Prostate gland (tissue), 2 donors: ENCODE measurements around the gene AK4. TPM values are rescaled to one million over a fixed set of nuclear protein-coding genes. Genes with fewer than 3 reads are reported as not detected.

Source experiments
- DNase-seq: peaks from one replicate; pipeline ENCODE4 v3.0.0-alpha.2; 2019; ENCODE audit warnings: low spot score
- H3K27ac ChIP-seq, 2 donors: fragments of 200-600 bp; sonication (generic); 2 replicates each; pipeline ENCODE4 v1.5.1; 2017 to 2019
- H3K27me3 ChIP-seq: fragments of 200-600 bp; sonication (generic); replicated peaks from 2 replicates; pipeline ENCODE4 v1.5.1; 2019; ENCODE audit not compliant: insufficient read depth
- H3K36me3 ChIP-seq, 2 donors: fragments of 200-600 bp; sonication (generic); 1 replicate in 1 of 2; 2 replicates in 1 of 2; pipeline versions ENCODE4 v1.5.1 to v1.8.1; 2017 to 2019
- H3K4me1 ChIP-seq: fragments of 200-600 bp; sonication (generic); replicated peaks from 2 replicates; pipeline ENCODE4 v1.5.1; 2019
- H3K4me3 ChIP-seq, 2 donors: fragments of 200-600 bp; sonication (generic); 2 replicates each; pipeline ENCODE4 v1.5.1; 2017 to 2019
- H3K9me3 ChIP-seq: fragments of 200-600 bp; sonication (generic); 2 replicates; pipeline ENCODE4 v1.5.1; 2017
- POLR2A ChIP-seq: fragments of 450-650 bp; IDR thresholded peaks from one replicate; pipeline ENCODE4 v1.6.1; 2016; ENCODE audit warnings: antibody characterized with exemption, mild to moderate bottlenecking
- POLR2AphosphoS5 ChIP-seq: sonication (generic); formaldehyde crosslinking; IDR thresholded peaks from one replicate; pipeline ENCODE4 v1.6.1; 2017; ENCODE audit warnings: antibody characterized with exemption
- WGBS: methylation state at CpG from one replicate; pipeline ENCODE4 v1.1.5; 2018; 5-methylcytosine and 5-hydroxymethylcytosine counted together
- intact Hi-C: fragments of 100-400 bp; cut with DNase I; formaldehyde crosslinking; loops from one replicate; pipeline ENCODE4 v1.14.2; 2022
- total RNA-seq, 2 donors: library from RNA; depleted of rRNA; stranded (reverse); fragments of >200 nt; gene quantifications; one replicate each; pipeline ENCODE4 v1.1.0, GENCODE V29; 2016
- TF ChIP-seq, protein P1 (sequence below), 4 experiments: fragments of 200-600 bp in 2 of 4; fragments of 450-650 bp in 2 of 4; sonication (generic) in 2 of 4; IDR thresholded peaks; 1 replicate in 3 of 4; 2 replicates in 1 of 4; pipeline ENCODE4 v1.5.1; 2016 to 2019; ENCODE audit warnings: antibody characterized with exemption in 4 of 4, mild to moderate bottlenecking in 2 of 4, moderate library complexity in 2 of 4

AK4 gene
- total RNA-seq, 2 donors from 2014 or later: 46.5 to 63.1 TPM

DNA sequence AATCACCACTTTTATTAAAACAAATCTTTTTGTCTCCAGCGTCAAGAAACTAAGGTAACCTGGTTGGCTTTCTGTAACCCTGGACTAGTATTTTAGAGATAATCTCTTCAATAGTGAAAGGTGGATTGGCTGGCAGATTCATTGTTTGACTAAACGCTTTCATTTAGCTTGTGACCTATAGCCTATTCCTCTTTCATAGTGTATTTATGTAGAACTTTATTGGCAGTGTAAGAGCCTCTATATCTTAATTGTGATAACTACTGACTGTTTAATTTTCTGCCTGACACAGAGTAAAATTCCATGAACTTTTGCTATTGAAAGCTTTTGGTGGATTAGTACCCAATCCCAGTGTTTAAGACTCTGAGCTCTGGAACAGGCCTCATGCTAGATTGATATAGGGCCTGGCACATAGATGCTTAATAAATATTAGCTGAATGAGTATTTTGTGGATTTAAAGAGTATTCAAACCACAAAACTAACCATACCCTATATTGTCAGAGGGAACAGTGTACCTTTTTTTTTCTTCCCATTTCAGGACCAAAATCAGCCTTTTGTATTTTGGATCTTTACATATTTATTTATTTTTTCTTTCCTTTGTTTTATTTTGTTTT lies 34.8 kb downstream of the AK4 start:
- H3K4me3 ChIP-seq: no peak overlapping the region
- WGBS: 42% methylated on average over 2 of the region's 2 CpGs
- no peak for TF ChIP-seq POLR2A
- no peak for TF ChIP-seq POLR2AphosphoS5
- TF ChIP-seq, protein P1, sequence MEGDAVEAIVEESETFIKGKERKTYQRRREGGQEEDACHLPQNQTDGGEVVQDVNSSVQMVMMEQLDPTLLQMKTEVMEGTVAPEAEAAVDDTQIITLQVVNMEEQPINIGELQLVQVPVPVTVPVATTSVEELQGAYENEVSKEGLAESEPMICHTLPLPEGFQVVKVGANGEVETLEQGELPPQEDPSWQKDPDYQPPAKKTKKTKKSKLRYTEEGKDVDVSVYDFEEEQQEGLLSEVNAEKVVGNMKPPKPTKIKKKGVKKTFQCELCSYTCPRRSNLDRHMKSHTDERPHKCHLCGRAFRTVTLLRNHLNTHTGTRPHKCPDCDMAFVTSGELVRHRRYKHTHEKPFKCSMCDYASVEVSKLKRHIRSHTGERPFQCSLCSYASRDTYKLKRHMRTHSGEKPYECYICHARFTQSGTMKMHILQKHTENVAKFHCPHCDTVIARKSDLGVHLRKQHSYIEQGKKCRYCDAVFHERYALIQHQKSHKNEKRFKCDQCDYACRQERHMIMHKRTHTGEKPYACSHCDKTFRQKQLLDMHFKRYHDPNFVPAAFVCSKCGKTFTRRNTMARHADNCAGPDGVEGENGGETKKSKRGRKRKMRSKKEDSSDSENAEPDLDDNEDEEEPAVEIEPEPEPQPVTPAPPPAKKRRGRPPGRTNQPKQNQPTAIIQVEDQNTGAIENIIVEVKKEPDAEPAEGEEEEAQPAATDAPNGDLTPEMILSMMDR (IDR thresholded peaks at IDR 0.05): no peak
- H3K4me1 ChIP-seq: peaks cover 5% of the 10 kb centered on the region
- no peak overlapping the region for H3K27ac ChIP-seq
- no peaks in the 10 kb centered on the region for H3K27me3 ChIP-seq
- H3K36me3 ChIP-seq: no peaks in the 10 kb centered on the region
- intact Hi-C loops: no loop called here
- DNase-seq: no peak
- H3K9me3 ChIP-seq: no peaks in the 10 kb centered on the region

DNA sequence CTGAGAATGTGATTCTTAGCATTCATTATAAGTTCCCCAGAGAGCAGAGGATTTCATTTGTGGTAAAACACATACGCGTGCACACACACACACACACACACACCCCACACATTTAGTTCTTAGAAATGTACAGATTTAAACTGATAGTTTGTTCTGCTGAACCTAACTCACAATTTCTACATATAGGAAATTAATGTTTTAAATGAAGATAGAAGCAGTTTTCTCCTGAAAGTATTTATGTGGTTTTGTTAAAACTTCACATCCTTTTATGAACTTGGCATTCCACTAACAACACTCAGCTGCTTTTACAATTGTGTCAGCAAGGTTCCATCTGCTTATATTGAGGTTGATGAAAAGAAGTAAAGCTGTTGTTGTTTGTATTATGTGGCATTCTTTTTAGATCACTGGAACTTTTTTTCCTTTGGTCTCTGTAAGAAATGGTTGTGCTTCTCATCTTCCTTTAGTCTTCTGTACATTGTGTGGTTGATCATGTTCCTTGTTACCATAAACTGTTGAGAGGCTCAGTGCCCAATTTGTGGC lies 41.6 kb downstream of the AK4 start:
- Histone ChIP-seq H3K36me3 (no peaks in the 10 kb centered on the region), H3K27ac (no peak overlapping the region), H3K27me3 (no peaks in the 10 kb centered on the region), H3K4me1 (no peaks in the 10 kb centered on the region), H3K9me3 (no peaks in the 10 kb centered on the region), H3K4me3 (no peak overlapping the region)
- DNase-seq: no peak
- intact Hi-C loops: no loop called here
- WGBS: 93% methylated on average over 2 of the region's 2 CpGs
- no peak for TF ChIP-seq POLR2AphosphoS5
- TF ChIP-seq, protein P1 (IDR thresholded peaks at IDR 0.05): no peak
- TF ChIP-seq POLR2A: no peak

DNA sequence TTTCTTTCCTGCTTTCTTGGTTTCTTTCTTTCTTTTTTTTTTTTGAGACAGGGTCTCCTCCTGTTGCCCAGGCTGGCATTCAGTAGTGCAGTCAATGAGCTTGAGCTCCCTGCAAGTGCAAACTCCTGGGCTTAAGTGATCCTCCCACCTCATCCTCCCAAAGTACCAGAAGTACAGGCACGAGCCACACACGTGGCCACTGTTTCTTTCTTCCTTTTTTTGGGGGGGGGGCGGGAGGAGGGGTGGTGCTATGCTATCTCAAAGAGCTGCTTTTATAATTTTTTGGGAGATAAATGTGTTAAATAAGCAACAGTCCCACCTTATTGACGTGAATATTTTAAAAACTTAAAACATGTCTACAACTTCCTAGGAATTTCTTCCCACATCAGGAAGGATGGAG lies 42.2 kb downstream of the AK4 start:
- no peaks in the 10 kb centered on the region for H3K36me3 ChIP-seq
- H3K9me3 ChIP-seq: no peaks in the 10 kb centered on the region
- H3K27ac ChIP-seq: no peak overlapping the region
- H3K4me1 ChIP-seq: no peaks in the 10 kb centered on the region
- TF ChIP-seq POLR2AphosphoS5 (no peak), POLR2A (no peak)
- TF ChIP-seq, protein P1 (IDR thresholded peaks at IDR 0.05): no peak
- no peak overlapping the region for H3K4me3 ChIP-seq
- WGBS: 75% methylated on average over 4 of the region's 4 CpGs
- no peak for DNase-seq
- intact Hi-C loops: no loop called here
- H3K27me3 ChIP-seq: no peaks in the 10 kb centered on the region

DNA sequence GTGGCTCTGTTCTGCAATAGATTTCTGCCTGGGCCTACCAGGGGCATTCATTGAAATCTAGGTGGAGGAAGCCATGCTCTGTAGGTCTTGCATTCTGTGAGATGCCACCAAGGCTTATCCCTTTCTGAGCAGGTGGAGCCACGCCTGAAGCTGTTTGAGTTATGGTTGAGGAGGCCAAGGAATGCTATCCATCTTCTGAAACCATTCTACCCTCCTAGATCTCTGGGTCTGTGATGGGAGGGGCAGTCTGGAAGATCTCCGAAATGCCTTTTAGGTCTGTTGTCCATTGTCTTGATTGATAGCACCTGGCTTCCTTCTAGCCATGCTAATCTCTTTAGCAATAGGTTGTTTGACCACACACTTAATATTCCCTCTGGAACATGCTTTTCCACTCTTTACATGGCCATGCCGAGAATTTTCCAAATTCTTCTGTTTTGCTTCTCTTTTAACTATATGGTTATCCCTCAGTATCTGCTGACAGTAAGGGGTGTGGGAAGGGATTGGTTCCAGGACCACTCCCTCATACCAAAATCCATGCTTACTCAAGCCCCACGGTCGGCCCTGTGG lies 45.2 kb downstream of the AK4 start:
- 92% methylated on average over 5 of the region's 5 CpGs for WGBS
- intact Hi-C loops: no loop called here

More for the DNA sequence above, 45.2 kb downstream of the AK4 start:
- H3K4me3 ChIP-seq: no peak overlapping the region
- H3K36me3 ChIP-seq: no peaks in the 10 kb centered on the region
- H3K27ac ChIP-seq: no peak overlapping the region
- H3K9me3 ChIP-seq: no peaks in the 10 kb centered on the region
- H3K27me3 ChIP-seq: no peaks in the 10 kb centered on the region
- no peak for DNase-seq
- no peaks in the 10 kb centered on the region for H3K4me1 ChIP-seq
- no peak for TF ChIP-seq POLR2A
- no peak for TF ChIP-seq POLR2AphosphoS5
- TF ChIP-seq, protein P1 (IDR thresholded peaks at IDR 0.05): no peak
